ENCODE measurements around the gene ADGRV1.

DNA sequence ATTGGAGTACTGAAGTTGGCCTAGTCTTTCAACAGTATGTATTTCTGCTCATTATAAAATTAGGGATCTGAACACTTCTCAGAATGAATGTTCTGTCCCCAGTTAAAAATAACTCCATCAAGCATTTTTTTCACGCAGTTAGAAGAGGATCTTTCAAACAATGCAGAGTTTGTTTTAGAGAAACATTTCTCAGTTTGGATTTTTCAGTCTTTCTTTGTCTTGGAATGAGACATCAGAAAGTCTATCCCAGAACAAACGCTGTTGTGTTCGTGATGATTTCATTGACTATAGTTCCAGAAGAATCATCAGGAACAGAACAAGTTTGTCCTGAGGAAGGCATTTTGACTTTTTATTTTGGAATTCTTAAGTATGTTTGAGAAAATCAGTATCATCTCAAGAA is 605.8 kb downstream of the ADGRV1 start:
- TF ChIP-seq, protein P1, sequence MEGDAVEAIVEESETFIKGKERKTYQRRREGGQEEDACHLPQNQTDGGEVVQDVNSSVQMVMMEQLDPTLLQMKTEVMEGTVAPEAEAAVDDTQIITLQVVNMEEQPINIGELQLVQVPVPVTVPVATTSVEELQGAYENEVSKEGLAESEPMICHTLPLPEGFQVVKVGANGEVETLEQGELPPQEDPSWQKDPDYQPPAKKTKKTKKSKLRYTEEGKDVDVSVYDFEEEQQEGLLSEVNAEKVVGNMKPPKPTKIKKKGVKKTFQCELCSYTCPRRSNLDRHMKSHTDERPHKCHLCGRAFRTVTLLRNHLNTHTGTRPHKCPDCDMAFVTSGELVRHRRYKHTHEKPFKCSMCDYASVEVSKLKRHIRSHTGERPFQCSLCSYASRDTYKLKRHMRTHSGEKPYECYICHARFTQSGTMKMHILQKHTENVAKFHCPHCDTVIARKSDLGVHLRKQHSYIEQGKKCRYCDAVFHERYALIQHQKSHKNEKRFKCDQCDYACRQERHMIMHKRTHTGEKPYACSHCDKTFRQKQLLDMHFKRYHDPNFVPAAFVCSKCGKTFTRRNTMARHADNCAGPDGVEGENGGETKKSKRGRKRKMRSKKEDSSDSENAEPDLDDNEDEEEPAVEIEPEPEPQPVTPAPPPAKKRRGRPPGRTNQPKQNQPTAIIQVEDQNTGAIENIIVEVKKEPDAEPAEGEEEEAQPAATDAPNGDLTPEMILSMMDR (IDR thresholded peaks at IDR 0.05; ENCODE audit: insufficient read depth, low read length, poor library complexity, severe bottlenecking): no peak
- TF ChIP-seq EZH2phosphoT487 (conservative IDR thresholded peaks at IDR 0.05; ENCODE audit: low read length): no peak

Data from SU-DHL-6 (cell line).